Measurements from ENCODE around the gene TYMP.

GRCh38 chr22:50562523-50563412, 33.0 kb upstream of the TYMP start, which contains the start of gene SYCE3:
- no peak for TF ChIP-seq CBFB (IDR thresholded peaks at IDR 0.05; ENCODE audit: low read depth)
- no peak for TF ChIP-seq ESRRA (IDR thresholded peaks at IDR 0.05; ENCODE audit: low read length)
- peak; percentile 92 to 94 (median 92) for TF ChIP-seq CTCF (IDR thresholded peaks at IDR 0.05 in 2 of 3, conservative IDR thresholded peaks at IDR 0.05 in 1 of 3; ENCODE audit: control insufficient read depth in 2 of 3, extremely low read depth in 1 of 3, insufficient read depth in 1 of 3, low read depth in 3 of 3, low read length in 3 of 3)
- no peak for TF ChIP-seq CBX3 (IDR thresholded peaks at IDR 0.05; ENCODE audit: borderline replicate concordance, low read depth)
- TF ChIP-seq EZH2 (IDR thresholded peaks at IDR 0.05; ENCODE audit: borderline replicate concordance, control insufficient read depth, low read depth, low read length): no peak
- TF ChIP-seq EP300 (IDR thresholded peaks at IDR 0.05; ENCODE audit: borderline replicate concordance in 1 of 2, control insufficient read depth in 1 of 2, low read depth in 2 of 2, low read length in 2 of 2): no peak
- TF ChIP-seq ZNF384 (IDR thresholded peaks at IDR 0.05; ENCODE audit: borderline replicate concordance, low read depth, low read length): no peak
- TF ChIP-seq CREM (IDR thresholded peaks at IDR 0.05; ENCODE audit: low read depth): peak; percentile 10; the same call in 1 of the 2 replicates
- TF ChIP-seq MTA3 (IDR thresholded peaks at IDR 0.05; ENCODE audit: borderline replicate concordance, low read length): no peak
- TF ChIP-seq KAT2A (conservative IDR thresholded peaks at IDR 0.05; ENCODE audit: control insufficient read depth, low read depth, low read length): no peak
